H1 (cell line): Measurements from ENCODE around the gene KLHL2. TPM values are rescaled to one million over a fixed set of nuclear protein-coding genes. Genes with fewer than 3 reads are reported as not detected.

Experiments used
- BCL11A ChIP-seq, 2 experiments: IDR thresholded peaks; one replicate each; pipeline ENCODE4 v1.6.1; 2011; ENCODE audit warnings: low read depth in 2 of 2, low read length in 2 of 2, mild to moderate bottlenecking in 2 of 2
- CREB1 ChIP-seq: IDR thresholded peaks from 2 replicates; pipeline ENCODE4 v1.6.1; 2012; ENCODE audit warnings: inconsistent platforms
- EZH2 ChIP-seq: fragments of 200-600 bp; sonication (generic); IDR thresholded peaks from 2 replicates; pipeline ENCODE4 v1.7.1; 2012; ENCODE audit warnings: low read depth, mild to moderate bottlenecking, moderate library complexity, low read length, inconsistent platforms; ENCODE audit not compliant: severe bottlenecking
- KDM1A ChIP-seq: fragments of 200-600, 300-600 bp; sonication (generic); IDR thresholded peaks from 2 replicates; pipeline ENCODE4 v1.7.1; 2016; ENCODE audit warnings: mild to moderate bottlenecking, low read length, borderline replicate concordance
- RFX5 ChIP-seq: IDR thresholded peaks from 2 replicates; pipeline ENCODE4 v1.6.1; 2011; ENCODE audit warnings: low read depth, low read length, improper control_type of control experiment, borderline replicate concordance
- RNF2 ChIP-seq: fragments of 200-900, 300-1000 bp; sonication (generic); IDR thresholded peaks from 2 replicates; pipeline ENCODE4 v1.7.1; 2016; ENCODE audit warnings: borderline replicate concordance, low read depth, mild to moderate bottlenecking, antibody characterized with exemption, low read length; ENCODE audit not compliant: poor library complexity, severe bottlenecking; ENCODE audit errors: missing control alignments
- SAP30 ChIP-seq: fragments of 300-600 bp; sonication (generic); IDR thresholded peaks from 2 replicates; pipeline ENCODE4 v1.7.1; 2012; ENCODE audit warnings: low read length, moderate library complexity, mild to moderate bottlenecking, inconsistent platforms; ENCODE audit not compliant: insufficient read depth, insufficient replicate concordance
- SP1 ChIP-seq: IDR thresholded peaks from 2 replicates; pipeline ENCODE4 v1.6.1; 2011; ENCODE audit warnings: low read depth, low read length
- TEAD4 ChIP-seq: IDR thresholded peaks from 2 replicates; pipeline ENCODE4 v1.6.1; 2012; ENCODE audit warnings: low read depth, low read length, inconsistent platforms, mixed read lengths
- polyA plus RNA-seq, 7 experiments: library from polyadenylated mRNA; depleted of rRNA in 3 of 7; stranded (reverse) in 5 of 7; unstranded in 2 of 7; fragments of >200 nt in 5 of 7; fragments of 200-250 nt in 2 of 7; gene quantifications; 1 replicate in 5 of 7; 2 replicates in 1 of 7; 4 replicates in 1 of 7; pipeline versions ENCODE4 v1.2.1 to v1.2.3, GENCODE V29; 2011 to 2013; ENCODE audit warnings: missing spikeins in 2 of 7, mixed read lengths in 2 of 7
- total RNA-seq: library from RNA; stranded (reverse); fragmentation: NEBNext Ultra II Directional; extraction: Animal tissue kit (Norgen Biotek cat#: 25700); gene quantifications from 2 replicates; pipeline ENCODE4 v1.2.1, GENCODE V29; 2021
- TF ChIP-seq, protein P1 (sequence below): fragments of 300-600 bp; sonication (generic); IDR thresholded peaks from 2 replicates; pipeline ENCODE4 v1.7.1; 2012; ENCODE audit warnings: low read length, moderate library complexity, mild to moderate bottlenecking, inconsistent platforms; ENCODE audit not compliant: insufficient replicate concordance

KLHL2 gene
- total and polyA plus RNA-seq, 2 of the 8 experiments (the other 6 are each of a cell fraction or from before 2014, with no cell fraction given) = 5.2 to 12.0 TPM

- TF ChIP-seq, protein P1, sequence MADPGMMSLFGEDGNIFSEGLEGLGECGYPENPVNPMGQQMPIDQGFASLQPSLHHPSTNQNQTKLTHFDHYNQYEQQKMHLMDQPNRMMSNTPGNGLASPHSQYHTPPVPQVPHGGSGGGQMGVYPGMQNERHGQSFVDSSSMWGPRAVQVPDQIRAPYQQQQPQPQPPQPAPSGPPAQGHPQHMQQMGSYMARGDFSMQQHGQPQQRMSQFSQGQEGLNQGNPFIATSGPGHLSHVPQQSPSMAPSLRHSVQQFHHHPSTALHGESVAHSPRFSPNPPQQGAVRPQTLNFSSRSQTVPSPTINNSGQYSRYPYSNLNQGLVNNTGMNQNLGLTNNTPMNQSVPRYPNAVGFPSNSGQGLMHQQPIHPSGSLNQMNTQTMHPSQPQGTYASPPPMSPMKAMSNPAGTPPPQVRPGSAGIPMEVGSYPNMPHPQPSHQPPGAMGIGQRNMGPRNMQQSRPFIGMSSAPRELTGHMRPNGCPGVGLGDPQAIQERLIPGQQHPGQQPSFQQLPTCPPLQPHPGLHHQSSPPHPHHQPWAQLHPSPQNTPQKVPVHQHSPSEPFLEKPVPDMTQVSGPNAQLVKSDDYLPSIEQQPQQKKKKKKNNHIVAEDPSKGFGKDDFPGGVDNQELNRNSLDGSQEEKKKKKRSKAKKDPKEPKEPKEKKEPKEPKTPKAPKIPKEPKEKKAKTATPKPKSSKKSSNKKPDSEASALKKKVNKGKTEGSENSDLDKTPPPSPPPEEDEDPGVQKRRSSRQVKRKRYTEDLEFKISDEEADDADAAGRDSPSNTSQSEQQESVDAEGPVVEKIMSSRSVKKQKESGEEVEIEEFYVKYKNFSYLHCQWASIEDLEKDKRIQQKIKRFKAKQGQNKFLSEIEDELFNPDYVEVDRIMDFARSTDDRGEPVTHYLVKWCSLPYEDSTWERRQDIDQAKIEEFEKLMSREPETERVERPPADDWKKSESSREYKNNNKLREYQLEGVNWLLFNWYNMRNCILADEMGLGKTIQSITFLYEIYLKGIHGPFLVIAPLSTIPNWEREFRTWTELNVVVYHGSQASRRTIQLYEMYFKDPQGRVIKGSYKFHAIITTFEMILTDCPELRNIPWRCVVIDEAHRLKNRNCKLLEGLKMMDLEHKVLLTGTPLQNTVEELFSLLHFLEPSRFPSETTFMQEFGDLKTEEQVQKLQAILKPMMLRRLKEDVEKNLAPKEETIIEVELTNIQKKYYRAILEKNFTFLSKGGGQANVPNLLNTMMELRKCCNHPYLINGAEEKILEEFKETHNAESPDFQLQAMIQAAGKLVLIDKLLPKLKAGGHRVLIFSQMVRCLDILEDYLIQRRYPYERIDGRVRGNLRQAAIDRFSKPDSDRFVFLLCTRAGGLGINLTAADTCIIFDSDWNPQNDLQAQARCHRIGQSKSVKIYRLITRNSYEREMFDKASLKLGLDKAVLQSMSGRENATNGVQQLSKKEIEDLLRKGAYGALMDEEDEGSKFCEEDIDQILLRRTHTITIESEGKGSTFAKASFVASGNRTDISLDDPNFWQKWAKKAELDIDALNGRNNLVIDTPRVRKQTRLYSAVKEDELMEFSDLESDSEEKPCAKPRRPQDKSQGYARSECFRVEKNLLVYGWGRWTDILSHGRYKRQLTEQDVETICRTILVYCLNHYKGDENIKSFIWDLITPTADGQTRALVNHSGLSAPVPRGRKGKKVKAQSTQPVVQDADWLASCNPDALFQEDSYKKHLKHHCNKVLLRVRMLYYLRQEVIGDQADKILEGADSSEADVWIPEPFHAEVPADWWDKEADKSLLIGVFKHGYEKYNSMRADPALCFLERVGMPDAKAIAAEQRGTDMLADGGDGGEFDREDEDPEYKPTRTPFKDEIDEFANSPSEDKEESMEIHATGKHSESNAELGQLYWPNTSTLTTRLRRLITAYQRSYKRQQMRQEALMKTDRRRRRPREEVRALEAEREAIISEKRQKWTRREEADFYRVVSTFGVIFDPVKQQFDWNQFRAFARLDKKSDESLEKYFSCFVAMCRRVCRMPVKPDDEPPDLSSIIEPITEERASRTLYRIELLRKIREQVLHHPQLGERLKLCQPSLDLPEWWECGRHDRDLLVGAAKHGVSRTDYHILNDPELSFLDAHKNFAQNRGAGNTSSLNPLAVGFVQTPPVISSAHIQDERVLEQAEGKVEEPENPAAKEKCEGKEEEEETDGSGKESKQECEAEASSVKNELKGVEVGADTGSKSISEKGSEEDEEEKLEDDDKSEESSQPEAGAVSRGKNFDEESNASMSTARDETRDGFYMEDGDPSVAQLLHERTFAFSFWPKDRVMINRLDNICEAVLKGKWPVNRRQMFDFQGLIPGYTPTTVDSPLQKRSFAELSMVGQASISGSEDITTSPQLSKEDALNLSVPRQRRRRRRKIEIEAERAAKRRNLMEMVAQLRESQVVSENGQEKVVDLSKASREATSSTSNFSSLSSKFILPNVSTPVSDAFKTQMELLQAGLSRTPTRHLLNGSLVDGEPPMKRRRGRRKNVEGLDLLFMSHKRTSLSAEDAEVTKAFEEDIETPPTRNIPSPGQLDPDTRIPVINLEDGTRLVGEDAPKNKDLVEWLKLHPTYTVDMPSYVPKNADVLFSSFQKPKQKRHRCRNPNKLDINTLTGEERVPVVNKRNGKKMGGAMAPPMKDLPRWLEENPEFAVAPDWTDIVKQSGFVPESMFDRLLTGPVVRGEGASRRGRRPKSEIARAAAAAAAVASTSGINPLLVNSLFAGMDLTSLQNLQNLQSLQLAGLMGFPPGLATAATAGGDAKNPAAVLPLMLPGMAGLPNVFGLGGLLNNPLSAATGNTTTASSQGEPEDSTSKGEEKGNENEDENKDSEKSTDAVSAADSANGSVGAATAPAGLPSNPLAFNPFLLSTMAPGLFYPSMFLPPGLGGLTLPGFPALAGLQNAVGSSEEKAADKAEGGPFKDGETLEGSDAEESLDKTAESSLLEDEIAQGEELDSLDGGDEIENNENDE = no peak
- TF ChIP-seq SP1 = no peak
- no peak for TF ChIP-seq TEAD4
- TF ChIP-seq EZH2 = no peak
- TF ChIP-seq RFX5 = no peak
- TF ChIP-seq SAP30 = no peak
- TF ChIP-seq CREB1 = no peak
- TF ChIP-seq KDM1A = no peak
- no peak for TF ChIP-seq BCL11A (IDR thresholded peaks at IDR 0.05; ENCODE audit: low read depth in 2 of 2, low read length in 2 of 2)
- no peak for TF ChIP-seq RNF2
Observed at GRCh38 chr4:165190591-165191347, 16.6 kb upstream of the KLHL2 start (continued).
